GM12875 (cell line): ENCODE data around the gene GOLGA5.
A peak's percentile ranks its signal among the peaks of the same experiment; 100 is the strongest.
"Not testable (repeated sequence)": the region's sequence is repeated elsewhere in the genome, so short reads cannot be mapped to it uniquely, and the experiment has no call there.

Experiments
- H3K4me3 ChIP-seq: one replicate; pipeline ENCODE4 v1.5.1; 2011; ENCODE audit warnings: low read depth, low read length, control low read depth
- CTCF ChIP-seq: IDR thresholded peaks from 2 replicates; pipeline ENCODE4 v1.5.1; 2011; ENCODE audit warnings: low read depth, mild to moderate bottlenecking, control low read depth, inconsistent platforms, low read length, moderate library complexity, borderline replicate concordance; ENCODE audit not compliant: insufficient read depth

Gene GOLGA5

DNA sequence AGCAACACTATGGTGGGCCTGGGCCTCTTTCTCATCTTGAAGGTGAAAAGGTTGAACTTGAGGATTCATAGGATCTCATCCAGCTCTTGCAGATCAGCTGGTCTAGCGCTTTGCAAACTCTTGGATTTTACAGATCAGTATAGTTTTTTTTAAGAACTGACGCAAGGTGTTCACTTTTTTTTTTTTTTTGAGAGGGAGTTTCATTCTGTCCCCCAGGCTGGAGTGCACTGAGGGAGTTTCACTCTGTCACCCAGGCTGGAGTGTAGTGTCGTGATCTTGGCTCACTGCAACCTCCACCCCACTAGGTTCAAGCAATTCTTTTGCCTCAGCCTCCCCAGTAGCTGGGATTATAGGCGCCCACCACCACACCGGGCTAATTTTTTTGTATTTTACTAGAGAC is 25.3 kb upstream of the GOLGA5 start:
- H3K4me3 ChIP-seq, result no peak overlapping the region
- no peak for TF ChIP-seq CTCF

DNA sequence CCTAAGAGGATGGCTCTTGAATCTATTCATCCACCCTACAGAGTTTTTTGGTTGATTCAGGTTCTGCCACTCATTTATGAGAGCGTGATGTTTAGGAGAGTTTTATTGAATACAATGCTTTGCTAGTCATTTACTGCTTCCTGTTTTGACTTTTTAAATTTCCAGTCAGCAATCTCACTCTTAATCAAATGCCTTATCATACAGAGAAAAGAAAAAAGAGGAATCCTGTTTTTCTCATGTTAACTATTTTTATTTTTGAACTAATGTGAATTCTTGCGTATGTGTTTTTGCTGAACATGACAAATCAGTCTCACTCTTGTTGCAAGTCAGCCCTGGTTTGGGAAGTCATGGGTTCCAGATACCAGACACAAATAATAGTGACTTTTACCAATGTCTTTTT is 23.6 kb upstream of the GOLGA5 start:
- no peak overlapping the region for H3K4me3 ChIP-seq
- TF ChIP-seq CTCF, result no peak

DNA sequence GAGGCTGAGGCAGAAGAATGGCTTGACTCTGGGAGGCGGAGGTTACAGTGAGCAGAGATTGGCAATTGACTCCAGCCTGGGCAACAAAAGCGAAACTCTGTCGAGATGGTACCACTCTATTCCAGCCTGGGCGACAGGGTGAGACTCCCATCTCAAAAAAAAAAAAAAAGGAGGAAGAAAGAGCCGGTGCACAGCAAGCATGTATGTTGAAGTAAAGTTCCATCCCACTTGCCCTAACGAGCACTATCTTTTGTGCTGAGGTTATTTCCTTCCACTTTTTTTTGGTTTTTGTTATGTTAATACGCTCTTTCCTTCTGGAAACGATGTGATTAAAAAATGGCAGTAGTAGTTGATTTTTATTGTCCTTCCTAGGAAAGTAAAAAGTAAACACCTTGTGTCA is 19.5 kb upstream of the GOLGA5 start:
- TF ChIP-seq CTCF, result no peak

DNA sequence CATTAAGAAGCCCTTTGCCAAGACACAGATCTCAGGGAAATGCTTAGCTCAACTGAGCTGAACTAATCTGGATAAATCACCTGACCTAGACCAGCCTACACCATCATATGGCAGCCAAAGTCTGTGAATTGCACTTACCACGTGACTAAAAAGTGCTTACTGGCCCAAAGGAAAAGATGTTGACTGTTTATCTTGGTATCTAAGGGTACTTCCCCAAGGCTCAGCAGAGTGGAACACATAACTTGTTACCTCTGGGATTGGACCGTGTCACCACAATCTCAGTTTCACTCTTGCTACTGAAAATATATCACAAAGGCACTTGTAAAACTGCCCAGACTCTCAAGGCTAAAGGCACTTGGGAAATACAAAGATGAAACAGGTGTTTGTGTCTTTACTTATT is 18.8 kb upstream of the GOLGA5 start:
- not testable (repeated sequence) for H3K4me3 ChIP-seq

More for the DNA sequence above, 19.5 kb upstream of the GOLGA5 start:
- H3K4me3 ChIP-seq, result no peak overlapping the region

DNA sequence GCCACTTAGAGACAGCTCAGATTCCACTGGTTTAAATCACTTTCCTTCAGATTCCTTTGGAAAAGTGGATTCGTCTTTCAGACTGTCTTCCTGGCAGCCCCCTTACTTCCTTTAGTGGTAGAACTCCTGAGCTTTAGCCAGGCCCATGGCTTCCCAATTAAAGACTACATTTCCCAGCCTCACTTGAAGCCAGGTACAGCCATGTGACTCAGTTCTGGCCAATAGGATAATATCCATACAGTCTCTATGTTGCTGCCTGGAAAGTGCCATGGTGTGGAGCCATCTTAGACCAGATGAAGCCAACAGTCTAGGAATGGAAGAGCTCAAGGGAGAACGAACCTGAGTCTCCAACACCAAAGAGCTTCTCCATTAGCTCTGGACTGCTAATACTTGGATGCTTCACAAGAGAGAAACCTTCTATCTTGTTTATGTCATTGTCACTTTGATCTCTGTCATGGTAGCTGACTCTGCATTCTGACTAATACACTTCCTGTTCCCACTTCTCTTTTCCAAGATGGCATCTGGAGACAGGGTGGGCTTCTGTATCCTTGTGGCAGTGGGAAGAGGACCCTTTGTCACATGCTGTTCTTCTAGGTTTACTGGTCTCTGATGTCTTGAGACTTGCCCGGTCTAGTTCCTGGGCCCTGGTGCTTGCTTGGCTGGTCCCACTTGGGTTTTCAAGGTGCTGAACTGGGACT is 15.1 kb upstream of the GOLGA5 start:
- H3K4me3 ChIP-seq, result not testable (repeated sequence)

- H3K4me3 ChIP-seq, result no peak overlapping the region
- no peak for TF ChIP-seq CTCF
These were observed 13.5 kb upstream of the GOLGA5 start for GRCh38 chr14:92780444-92781232.

GRCh38 chr14:92781350-92781749 is 12.8 kb upstream of the GOLGA5 start:
- no peak overlapping the region for H3K4me3 ChIP-seq
- TF ChIP-seq CTCF, result no peak

DNA sequence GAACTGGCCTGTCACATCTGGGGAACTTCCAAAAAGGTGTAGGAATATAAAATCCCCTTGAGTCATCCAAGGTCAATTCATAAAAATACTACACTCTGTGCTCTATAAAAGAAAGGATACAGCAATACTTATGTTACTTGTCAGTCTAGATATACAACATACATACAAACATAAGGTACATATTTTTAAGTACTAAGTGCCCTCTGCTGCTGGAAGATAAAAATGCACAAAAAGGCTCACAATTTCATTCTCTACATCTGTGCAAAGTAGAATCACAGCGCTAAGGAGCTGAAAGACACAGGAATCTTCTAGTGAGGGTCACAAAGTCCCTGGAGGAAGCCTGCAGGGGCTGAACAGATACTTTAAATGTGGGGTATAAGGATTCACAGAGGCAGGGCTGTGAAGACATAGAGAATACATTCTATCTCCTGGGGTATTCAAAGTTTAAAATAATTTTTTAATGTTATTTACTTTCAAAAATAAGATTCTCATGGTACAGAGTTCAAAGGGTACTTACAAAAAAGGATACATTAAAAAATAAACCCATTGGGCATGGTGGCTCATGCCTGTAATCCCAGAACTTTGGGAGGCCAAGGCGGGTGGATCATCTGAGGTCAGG is 10.2 kb upstream of the GOLGA5 start:
- no peak overlapping the region for H3K4me3 ChIP-seq
- peak; percentile 36; the same call in 1 of the 2 replicates for TF ChIP-seq CTCF
